IPS-NIHi7 (cell line): Measurements from ENCODE around the gene CIAO3.
A peak's percentile ranks its signal among the peaks of the same experiment; 100 is the strongest.

Experiments used
- DNase-seq: peaks from one replicate; pipeline ENCODE4 v3.0.0; 2012; ENCODE audit warnings: mixed read lengths; ENCODE audit errors: extremely low spot score

Gene CIAO3

GRCh38 chr16:711548-712320 is 29.1 kb downstream of the CIAO3 start:
- DNase-seq = peak; percentile 92

DNA sequence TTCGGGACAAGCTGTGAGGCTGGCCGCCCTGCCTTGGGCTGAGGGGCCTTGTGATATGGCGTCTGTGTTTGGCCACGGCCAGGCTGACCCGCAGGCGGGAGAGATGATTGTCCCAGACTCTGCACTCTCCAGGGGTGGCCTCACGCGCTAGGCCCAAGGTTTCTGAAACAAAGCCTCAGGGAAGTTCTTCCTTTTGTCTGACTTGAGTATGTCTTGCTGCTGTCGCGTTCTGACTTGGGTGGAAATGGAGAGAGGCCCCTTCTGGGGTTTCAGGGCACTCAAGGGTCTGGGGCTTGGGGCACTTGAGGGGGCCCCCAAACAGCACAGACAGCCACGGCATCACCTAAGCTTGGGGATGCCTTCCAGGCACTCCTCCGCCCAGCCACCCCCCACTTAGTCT is 29.7 kb downstream of the CIAO3 start:
- no peak for DNase-seq

DNA sequence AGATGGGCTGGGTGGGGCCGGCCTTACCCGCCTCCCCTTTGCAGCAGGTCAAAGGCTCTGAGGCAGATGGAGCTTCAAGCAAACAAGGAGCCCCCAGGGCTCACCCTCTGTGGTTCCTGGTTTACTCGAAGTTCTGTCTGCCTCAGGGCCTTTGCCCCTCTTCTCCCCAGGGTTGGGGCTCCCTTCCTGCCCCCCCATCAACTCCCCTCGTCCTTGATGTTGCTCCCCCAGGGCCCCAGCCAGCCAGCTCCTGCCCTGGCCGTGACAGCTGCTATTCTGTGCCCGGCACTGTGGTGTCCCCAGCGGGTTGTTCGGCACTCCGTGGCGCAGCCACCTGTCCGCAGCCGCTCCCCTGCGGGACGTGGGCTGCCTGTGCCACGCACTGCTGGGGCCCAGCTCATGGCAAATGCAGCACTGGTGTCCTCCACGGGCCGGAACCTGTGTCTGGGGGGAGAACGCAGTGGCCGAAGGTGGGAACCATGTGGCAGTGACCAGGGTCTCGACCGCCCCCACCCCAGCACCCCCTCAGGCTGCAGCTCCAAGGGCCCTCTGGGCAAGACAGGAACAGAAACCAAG is 30.2 kb downstream of the CIAO3 start:
- no peak for DNase-seq

GRCh38 chr16:709566-710499 is 31.0 kb downstream of the CIAO3 start:
- no peak for DNase-seq

GRCh38 chr16:708959-709358 is 31.8 kb downstream of the CIAO3 start:
- DNase-seq = no peak

DNA sequence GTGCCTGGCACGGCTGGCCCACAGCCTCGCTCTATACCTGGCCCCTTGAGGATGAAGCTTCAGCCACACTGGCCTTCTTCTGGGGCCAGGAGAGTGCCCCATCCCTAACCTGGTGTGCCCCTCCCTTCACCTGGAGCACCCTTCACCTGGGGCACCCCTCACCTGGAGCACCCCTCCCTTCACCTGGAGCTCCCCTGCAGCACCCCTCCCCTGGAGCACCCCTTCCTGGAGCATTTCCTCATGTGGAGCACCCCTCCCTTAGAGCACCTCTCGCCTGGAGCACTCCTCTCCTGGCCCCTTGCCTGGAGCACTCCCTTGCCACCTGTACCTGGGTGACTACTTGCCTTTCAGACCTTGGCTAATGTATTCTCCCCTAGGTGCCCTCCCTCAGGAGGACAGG is 32.8 kb downstream of the CIAO3 start:
- no peak for DNase-seq

- DNase-seq = no peak
Measured at GRCh38 chr16:707062-707538, 33.7 kb downstream of the CIAO3 start.

GRCh38 chr16:706189-707061 is 34.4 kb downstream of the CIAO3 start:
- no peak for DNase-seq

DNA sequence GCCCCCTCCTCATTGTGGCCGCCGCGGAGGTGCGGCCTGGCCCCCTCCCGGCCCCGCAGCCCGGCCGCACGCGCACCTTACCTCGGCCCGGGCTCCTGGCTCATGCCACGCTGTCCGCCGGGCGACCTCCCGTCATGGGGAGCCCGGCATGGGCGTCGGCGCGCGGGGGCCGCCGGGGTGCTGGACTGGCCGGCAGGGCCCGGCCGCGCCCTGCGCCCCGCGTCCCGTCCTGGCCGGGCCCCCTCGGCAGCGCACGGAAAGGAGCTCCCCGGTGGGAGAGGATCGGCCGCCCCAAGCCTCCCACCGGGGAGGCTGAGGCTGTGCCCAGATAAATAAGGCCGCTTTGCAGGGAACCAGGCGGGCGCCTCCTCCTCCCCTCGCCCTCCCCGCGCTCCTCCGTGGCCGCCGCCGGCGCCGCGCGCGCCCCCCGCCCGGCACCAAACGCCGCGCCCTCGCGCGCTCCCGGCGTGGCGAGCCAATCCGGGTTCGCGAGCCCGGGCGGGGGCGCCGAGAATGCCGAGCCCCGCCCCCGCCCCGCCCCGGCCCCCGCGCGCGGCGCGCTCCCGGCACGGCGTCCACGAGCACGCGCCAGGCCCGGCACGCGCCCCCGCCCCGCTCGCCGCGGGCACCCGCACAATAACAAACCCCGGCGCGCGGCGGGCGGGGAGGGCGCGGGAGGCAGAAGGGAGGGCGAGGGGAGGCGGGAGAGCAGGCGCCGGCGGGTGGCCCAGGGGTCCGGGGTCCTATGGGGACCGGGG is 35.2 kb downstream of the CIAO3 start, which contains the start of gene FBXL16:
Gene FBXL16 (minus strand): TSS at position 371 of the 758 bp plus-strand sequence. CDS start 8,396 bp downstream, outside the sequence.
- peak; percentile 71 for DNase-seq

- DNase-seq = no peak
Measured at GRCh38 chr16:704552-705380, 36.0 kb downstream of the CIAO3 start.

DNA sequence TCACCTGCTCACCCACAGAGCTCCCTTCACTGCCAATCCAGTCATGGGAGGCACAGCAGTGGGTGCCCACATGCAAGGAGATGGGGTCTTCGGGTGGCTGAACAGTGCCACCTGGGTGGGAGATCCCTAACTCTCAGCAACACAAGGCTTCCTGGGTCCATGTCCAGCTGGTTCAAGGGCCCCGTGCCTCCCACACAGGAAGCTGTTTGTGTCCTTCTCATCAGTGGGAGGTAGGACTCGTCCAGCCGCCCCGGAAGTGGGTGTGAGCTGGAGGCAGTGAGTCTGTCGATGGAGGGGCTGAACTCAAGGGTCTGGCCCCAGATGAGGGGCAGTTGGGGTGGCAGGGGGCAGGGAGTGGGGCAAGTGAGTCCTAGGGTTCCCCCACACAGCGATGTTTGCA is 36.8 kb downstream of the CIAO3 start:
- no peak for DNase-seq

GRCh38 chr16:703406-703805 is 37.4 kb downstream of the CIAO3 start:
- DNase-seq = no peak

DNA sequence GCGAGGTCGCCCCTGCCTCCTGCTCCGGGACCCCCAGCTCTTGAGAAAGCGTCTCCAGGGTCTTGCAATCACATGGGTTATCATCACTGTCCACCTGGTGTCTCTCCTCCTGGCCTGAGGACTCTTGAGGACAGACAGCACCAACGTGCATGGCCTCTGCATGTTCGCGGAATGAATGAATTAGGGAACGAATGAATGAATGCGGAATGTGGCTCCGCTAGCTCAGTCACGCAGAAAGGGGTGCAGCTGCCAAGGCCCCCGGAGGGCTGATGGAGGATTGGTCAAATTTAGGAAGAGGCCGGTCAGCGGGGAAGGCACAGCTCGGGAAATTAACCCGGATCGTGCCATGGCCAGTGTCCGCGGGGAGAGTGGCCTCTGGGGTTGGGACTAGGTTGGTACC is 38.5 kb downstream of the CIAO3 start:
- DNase-seq = no peak

- peak; percentile 78 for DNase-seq
Measured at GRCh38 chr16:700684-701584, 39.9 kb downstream of the CIAO3 start.

DNA sequence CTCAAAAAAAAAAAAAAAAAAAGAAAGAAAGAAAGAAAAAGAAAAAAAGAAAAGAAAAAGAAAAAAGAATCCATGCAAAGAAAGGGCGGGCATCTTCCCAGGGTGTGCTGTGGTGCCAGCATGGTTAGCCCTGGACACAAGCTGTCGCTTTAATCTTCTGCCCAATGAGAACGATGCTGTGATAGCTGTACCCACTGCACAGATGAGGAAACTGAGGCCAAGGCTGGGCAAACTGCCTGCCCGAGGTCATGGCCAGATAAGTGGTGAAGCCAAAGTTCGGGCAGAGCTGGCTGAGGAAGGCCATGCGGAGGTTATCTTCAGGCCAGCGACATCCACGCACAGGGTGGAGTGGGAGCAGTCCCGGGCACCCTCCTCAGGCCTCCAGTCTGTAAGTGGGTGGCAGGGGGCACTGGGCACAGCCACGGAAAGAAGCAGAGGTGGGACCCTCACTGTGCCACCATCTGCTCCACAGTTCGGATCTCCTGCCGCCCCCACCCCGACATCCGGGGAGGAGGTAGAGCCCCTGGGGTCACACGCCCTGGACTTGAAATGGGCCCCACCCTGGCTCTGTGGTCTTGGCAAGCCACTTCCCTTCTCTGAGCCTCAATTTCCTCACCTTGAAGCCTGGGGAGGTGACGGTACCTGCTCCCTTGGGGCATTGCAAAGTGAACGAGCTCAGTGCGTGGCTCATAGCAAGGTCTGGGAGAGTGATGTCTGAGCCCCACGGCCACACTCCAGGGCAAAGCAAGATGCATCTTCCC is 41.7 kb downstream of the CIAO3 start:
- DNase-seq = no peak

DNA sequence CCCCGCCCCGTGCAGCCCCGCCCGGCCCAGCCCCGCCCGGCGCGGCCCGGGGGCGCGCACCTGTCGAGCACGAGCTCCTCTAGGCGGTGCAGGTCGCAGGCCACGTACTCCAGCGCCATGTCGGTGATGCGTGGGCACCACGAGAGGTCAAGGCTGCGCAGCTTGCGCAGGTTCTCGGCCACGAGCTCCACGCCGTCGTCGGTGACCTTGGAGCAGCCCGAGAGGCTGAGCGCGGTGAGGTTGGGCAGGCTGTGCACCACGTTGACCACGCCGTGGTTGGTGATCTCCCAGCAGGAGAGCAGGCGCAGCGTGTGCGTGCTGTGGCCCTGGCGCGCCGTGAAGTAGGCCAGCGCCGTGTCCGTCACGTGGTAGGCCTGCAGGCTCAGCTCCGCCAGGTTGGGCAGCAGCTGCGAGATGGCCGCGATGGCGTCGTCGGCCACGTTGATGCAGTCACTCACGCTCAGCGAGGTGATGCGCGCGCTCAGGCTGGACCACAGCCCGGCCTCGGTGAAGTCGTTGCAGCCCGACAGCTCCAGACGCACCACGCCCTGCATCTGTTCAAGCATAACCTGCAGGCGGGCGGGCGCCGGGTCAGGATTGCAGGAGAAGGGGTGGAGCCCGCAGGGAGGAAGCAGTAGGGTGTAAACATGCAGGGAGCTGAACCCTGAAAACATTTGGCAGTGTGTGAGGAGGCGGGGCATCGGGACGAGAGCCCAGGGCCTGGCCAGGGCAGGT is 45.3 kb downstream of the CIAO3 start:
- DNase-seq = no peak

DNA sequence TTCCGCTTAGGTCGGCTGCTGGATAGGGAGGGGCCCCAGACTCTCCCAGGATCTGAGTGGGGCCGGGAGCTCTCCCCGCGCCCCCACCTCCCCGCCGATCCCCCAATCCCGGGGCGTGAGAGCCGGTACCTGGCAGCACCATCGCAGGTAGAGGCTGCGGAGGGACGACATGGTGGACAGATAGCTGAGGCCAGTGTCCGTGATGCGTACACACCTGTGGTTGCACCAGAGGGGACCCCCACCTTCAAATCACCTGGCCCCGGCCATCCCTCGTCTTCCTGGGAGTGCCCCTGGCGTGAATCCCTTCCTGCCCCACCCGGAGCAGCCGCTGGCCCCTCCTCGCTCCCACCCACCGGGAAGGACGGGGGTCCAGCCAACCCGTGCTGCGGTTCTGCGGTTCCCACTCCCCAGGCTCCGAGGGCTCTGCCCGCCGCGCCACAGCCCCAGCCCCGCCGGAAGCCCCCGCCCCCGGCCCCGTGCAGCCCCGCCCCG is 45.9 kb downstream of the CIAO3 start:
- DNase-seq = peak; percentile 77
